ENCODE results near the gene CLIP4.

- TF ChIP-seq CTCF (conservative IDR thresholded peaks at IDR 0.05; ENCODE audit: low read depth, low read length) (no peak), RAD21 (IDR thresholded peaks at IDR 0.05; ENCODE audit: low read length) (no peak), CEBPB (IDR thresholded peaks at IDR 0.05; ENCODE audit: low read depth, low read length) (peak; percentile 61; the same call in 1 of the 2 replicates), MXI1 (IDR thresholded peaks at IDR 0.05; ENCODE audit: borderline replicate concordance, low read depth, low read length) (no peak), POLR2A (IDR thresholded peaks at IDR 0.05; ENCODE audit: low read depth, low read length) (no peak), RFX5 (IDR thresholded peaks at IDR 0.05; ENCODE audit: low read depth, low read length) (no peak), NFE2L2 (IDR thresholded peaks at IDR 0.05; ENCODE audit: low read depth, low read length) (no peak), MAFK (IDR thresholded peaks at IDR 0.05; ENCODE audit: low read depth, low read length) (no peak), ELK1 (IDR thresholded peaks at IDR 0.05; ENCODE audit: borderline replicate concordance, low read depth, low read length) (no peak), USF2 (IDR thresholded peaks at IDR 0.05; ENCODE audit: low read depth, low read length) (peak; percentile 41; the same call in 1 of the 2 replicates), RCOR1 (IDR thresholded peaks at IDR 0.05; ENCODE audit: insufficient replicate concordance, low read length) (no peak), MAZ (IDR thresholded peaks at IDR 0.05; ENCODE audit: borderline replicate concordance, low read depth, low read length) (no peak), SMC3 (IDR thresholded peaks at IDR 0.05; ENCODE audit: low read depth, low read length) (no peak), BHLHE40 (IDR thresholded peaks at IDR 0.05; ENCODE audit: low read depth, low read length) (no peak)
These were observed 39.1 kb upstream of the CLIP4 start for GRCh38 chr2:29075894-29076705.
